Measurements from ENCODE around the gene TMEM108.

TMEM108 gene

GRCh38 chr3:133280586-133280985, 242.4 kb downstream of the TMEM108 start:
- DNase-seq (ENCODE audit: low spot score) = no peak

GRCh38 chr3:133282236-133282635, 244.0 kb downstream of the TMEM108 start:
- no peak for DNase-seq (ENCODE audit: low spot score)

- no peak for DNase-seq (ENCODE audit: low spot score)
Measured at GRCh38 chr3:133283958-133284807, 246.0 kb downstream of the TMEM108 start.

- DNase-seq (ENCODE audit: low spot score) = no peak
Measured at GRCh38 chr3:133289322-133289721, 251.1 kb downstream of the TMEM108 start.

- no peak for DNase-seq (ENCODE audit: low spot score)
Measured at GRCh38 chr3:133292296-133292695, 254.1 kb downstream of the TMEM108 start.

GRCh38 chr3:133293397-133294110, 255.4 kb downstream of the TMEM108 start:
- DNase-seq (ENCODE audit: low spot score) = no peak

GRCh38 chr3:133294253-133294652, 256.1 kb downstream of the TMEM108 start:
- no peak for DNase-seq (ENCODE audit: low spot score)

GRCh38 chr3:133295199-133295901, 257.2 kb downstream of the TMEM108 start:
- peak; percentile 51 for DNase-seq (ENCODE audit: low spot score)

GRCh38 chr3:133295944-133296917, 258.0 kb downstream of the TMEM108 start:
- no peak for DNase-seq (ENCODE audit: low spot score)

GRCh38 chr3:133296981-133297380, 258.8 kb downstream of the TMEM108 start:
- no peak for DNase-seq (ENCODE audit: low spot score)

GRCh38 chr3:133300102-133300501, 261.9 kb downstream of the TMEM108 start:
- no peak for DNase-seq (ENCODE audit: low spot score)

- DNase-seq (ENCODE audit: low spot score) = no peak
Measured at GRCh38 chr3:133301194-133301593, 263.0 kb downstream of the TMEM108 start.

GRCh38 chr3:133301731-133302130, 263.5 kb downstream of the TMEM108 start:
- DNase-seq (ENCODE audit: low spot score) = no peak

- no peak for DNase-seq (ENCODE audit: low spot score)
Measured at GRCh38 chr3:133303430-133303829, 265.2 kb downstream of the TMEM108 start.

- no peak for DNase-seq (ENCODE audit: low spot score)
Measured at GRCh38 chr3:133317866-133318265, 279.7 kb downstream of the TMEM108 start.

- no peak for DNase-seq (ENCODE audit: low spot score)
Measured at GRCh38 chr3:133328373-133328772, 290.2 kb downstream of the TMEM108 start.

GRCh38 chr3:133329626-133330025, 291.4 kb downstream of the TMEM108 start:
- DNase-seq (ENCODE audit: low spot score) = no peak

GRCh38 chr3:133330065-133330464, 291.9 kb downstream of the TMEM108 start:
- DNase-seq (ENCODE audit: low spot score) = no peak

GRCh38 chr3:133330522-133330921, 292.3 kb downstream of the TMEM108 start:
- DNase-seq (ENCODE audit: low spot score) = no peak

GRCh38 chr3:133354721-133355120, 316.5 kb downstream of the TMEM108 start:
- no peak for DNase-seq (ENCODE audit: low spot score)

- no peak for DNase-seq (ENCODE audit: low spot score)
Measured at GRCh38 chr3:133360476-133360875, 322.3 kb downstream of the TMEM108 start.
